ENCODE measurements around the gene PARD3B. TPM values are rescaled to one million over a fixed set of nuclear protein-coding genes. Genes with fewer than 3 reads are reported as not detected.
A peak's percentile ranks its signal among the peaks of the same experiment; 100 is the strongest.

Gene PARD3B
- total and polyA plus RNA-seq, 8 donors, result 1.8 to 42.6 (median 15.1) TPM

DNA sequence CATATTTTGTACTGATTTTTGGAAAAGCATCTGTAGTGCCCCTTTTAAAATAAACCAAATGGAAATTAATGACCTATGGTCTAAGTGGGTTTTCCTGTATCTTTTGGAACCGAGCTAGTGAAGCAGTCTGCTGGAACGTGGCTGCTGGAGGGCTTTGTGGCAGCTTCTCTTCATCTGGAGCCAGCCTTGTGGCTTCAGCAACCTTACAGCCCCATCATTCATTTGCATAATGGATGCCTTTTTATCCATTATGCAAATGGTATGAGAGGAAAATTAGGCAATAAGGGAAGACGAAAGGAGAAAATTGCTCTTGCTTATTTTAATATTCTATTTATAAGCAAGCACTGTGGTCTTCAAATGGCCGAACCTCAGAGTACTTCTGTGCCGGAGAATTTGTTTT is 421.0 kb downstream of the PARD3B start:
- TF ChIP-seq POLR2A (IDR thresholded peaks at IDR 0.05), result no peak
- no peak for TF ChIP-seq POLR2AphosphoS5 (IDR thresholded peaks at IDR 0.05)
- no peak for TF ChIP-seq EP300 (IDR thresholded peaks at IDR 0.05)
- TF ChIP-seq, protein P1, sequence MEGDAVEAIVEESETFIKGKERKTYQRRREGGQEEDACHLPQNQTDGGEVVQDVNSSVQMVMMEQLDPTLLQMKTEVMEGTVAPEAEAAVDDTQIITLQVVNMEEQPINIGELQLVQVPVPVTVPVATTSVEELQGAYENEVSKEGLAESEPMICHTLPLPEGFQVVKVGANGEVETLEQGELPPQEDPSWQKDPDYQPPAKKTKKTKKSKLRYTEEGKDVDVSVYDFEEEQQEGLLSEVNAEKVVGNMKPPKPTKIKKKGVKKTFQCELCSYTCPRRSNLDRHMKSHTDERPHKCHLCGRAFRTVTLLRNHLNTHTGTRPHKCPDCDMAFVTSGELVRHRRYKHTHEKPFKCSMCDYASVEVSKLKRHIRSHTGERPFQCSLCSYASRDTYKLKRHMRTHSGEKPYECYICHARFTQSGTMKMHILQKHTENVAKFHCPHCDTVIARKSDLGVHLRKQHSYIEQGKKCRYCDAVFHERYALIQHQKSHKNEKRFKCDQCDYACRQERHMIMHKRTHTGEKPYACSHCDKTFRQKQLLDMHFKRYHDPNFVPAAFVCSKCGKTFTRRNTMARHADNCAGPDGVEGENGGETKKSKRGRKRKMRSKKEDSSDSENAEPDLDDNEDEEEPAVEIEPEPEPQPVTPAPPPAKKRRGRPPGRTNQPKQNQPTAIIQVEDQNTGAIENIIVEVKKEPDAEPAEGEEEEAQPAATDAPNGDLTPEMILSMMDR (IDR thresholded peaks at IDR 0.05), result no peak
- no peak overlapping the region for H3K27ac ChIP-seq
- H3K36me3 ChIP-seq, result no peaks in the 10 kb centered on the region
- H3K9me3 ChIP-seq, result no peaks in the 10 kb centered on the region
- DNase-seq, result no peak
- H3K4me3 ChIP-seq, result no peak overlapping the region
- 71 to 85% (median 80%) methylated on average over 5 of the region's 5 CpGs for WGBS, 5 donors
- peaks cover 0 to 17% (median 3%) of the 10 kb centered on the region in 4 donors for H3K4me1 ChIP-seq
- H3K27me3 ChIP-seq, result no peaks in the 10 kb centered on the region
- intact Hi-C loops (cut with DNase I; ENCODE audit: low total_unique reads), result no loop called here

DNA sequence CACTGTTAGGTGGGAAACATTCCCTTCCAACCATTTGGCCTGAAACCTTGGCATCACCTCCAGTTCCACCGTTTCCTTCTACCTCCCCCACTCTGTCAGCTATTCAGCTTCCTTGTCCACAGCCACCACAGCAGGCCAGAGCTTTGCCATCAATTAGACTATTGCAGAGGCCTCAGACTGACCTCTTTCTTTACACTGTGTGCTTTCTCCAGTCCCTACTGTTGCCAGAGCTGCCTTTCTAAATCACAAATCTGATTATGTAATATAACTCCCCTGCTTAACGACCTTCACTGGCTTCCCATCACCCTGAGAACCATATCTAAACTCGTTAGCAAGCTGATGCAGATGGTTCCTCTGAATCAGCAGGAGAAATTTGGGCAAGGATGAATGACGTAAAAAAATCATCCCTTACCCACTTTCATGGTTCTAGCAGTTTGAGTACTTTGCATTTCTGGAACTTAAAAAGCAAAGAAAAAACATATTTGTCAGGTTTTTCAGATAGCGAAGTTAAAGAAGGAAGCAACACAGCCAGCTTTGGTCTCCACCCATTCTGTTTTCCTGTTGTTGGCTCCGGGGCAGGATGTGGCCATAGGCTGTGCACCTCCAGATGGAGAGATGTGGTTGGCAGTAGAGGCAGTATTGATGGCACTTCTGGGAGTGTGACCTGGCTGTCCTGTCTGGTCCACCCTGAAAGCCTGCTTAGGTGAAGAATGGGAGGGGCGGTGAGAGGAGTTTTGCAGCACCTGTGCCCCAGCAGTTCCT is 422.1 kb downstream of the PARD3B start:
- intact Hi-C loops (cut with DNase I; ENCODE audit: low total_unique reads), result no loop called here
- peak in 1 of 2 donors; percentile 45 for DNase-seq
- TF ChIP-seq POLR2AphosphoS5 (IDR thresholded peaks at IDR 0.05) (no peak), POLR2A (IDR thresholded peaks at IDR 0.05) (no peak), EP300 (IDR thresholded peaks at IDR 0.05) (no peak)
- TF ChIP-seq, protein P1 (IDR thresholded peaks at IDR 0.05), result no peak
- Histone ChIP-seq H3K9me3 (no peaks in the 10 kb centered on the region), H3K36me3 (no peaks in the 10 kb centered on the region), H3K4me3 (no peak overlapping the region), H3K27me3 (no peaks in the 10 kb centered on the region), H3K4me1 (peaks cover 0 to 21% (median 4%) of the 10 kb centered on the region in 4 donors), H3K27ac (no peak overlapping the region)
- WGBS, 5 donors, result 60 to 70% (median 64%) methylated on average over 7 of the region's 7 CpGs

DNA sequence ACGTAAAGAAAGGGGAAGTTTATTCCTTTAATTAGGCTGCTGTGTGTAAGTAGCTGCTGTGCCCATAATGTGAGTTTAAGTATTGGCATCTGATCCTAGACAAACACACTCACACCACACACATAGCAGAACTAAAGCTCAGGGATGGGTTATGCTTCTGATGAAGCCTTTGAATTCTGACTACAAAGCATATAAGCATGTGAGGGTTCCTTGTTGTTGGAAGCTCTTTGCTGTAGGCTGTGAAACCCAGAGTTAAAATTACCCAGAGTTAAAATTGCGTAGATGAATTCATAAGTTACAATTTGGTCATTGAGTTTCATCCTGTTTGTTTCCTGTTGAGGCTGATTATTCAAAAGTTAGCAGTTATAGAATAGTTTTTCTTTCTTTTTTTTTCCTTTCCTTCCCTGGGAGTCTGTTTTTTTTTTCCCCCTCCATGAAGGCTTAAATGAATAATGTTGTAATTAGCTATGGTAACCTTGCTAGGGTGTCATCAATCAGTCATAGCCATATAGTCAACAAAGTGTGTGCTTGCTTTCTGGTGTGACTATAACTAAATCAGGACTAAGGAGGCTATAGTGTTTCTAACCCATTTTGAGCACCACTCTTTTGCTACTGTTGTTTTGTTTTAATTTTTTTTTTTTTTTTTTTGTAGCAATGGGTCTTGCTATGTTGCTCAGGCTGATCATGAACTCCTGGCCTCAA is 426.1 kb downstream of the PARD3B start:
- intact Hi-C loops (cut with DNase I; ENCODE audit: low total_unique reads), result no loop called here
- TF ChIP-seq, protein P1 (IDR thresholded peaks at IDR 0.05), result no peak
- TF ChIP-seq EP300 (IDR thresholded peaks at IDR 0.05), result no peak
- TF ChIP-seq POLR2AphosphoS5 (IDR thresholded peaks at IDR 0.05), result no peak
- TF ChIP-seq POLR2A (IDR thresholded peaks at IDR 0.05), result no peak
- no peak overlapping the region for H3K4me3 ChIP-seq
- no peaks in the 10 kb centered on the region for H3K27me3 ChIP-seq
- no peak overlapping the region for H3K27ac ChIP-seq
- WGBS, 5 donors, result 64 to 77% (median 71%) methylated on average over 2 of the region's 2 CpGs
- no peaks in the 10 kb centered on the region for H3K36me3 ChIP-seq
- peak in 1 of 2 donors; percentile 12 for DNase-seq
- H3K4me1 ChIP-seq, result peaks cover 0 to 30% (median 11%) of the 10 kb centered on the region in 4 donors
- no peaks in the 10 kb centered on the region for H3K9me3 ChIP-seq

DNA sequence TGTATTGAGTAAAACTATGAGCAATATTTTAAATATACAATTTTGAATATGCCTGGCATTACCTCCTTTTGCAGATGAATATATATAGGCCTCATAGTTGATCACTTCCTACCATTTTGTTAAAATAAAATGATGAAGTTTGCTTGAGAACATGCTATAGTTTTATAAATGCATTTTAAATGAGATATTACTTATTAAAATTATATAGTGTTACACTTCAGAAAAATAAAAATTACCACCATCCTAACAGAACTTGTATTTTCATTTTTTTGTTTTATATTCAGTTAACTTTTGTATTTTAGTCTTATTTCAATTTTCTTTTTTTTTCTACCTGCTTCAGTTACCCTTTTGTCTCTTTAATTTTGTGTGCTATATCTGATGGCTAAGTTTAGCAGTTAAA is 426.9 kb downstream of the PARD3B start:
- Histone ChIP-seq H3K36me3 (no peaks in the 10 kb centered on the region), H3K4me3 (no peak overlapping the region), H3K27ac (no peak overlapping the region), H3K9me3 (no peaks in the 10 kb centered on the region), H3K4me1 (peaks cover 0 to 23% (median 10%) of the 10 kb centered on the region in 4 donors), H3K27me3 (no peaks in the 10 kb centered on the region)
- DNase-seq, result no peak
- intact Hi-C loops (cut with DNase I; ENCODE audit: low total_unique reads), result no loop called here
- TF ChIP-seq, protein P1 (IDR thresholded peaks at IDR 0.05), result no peak
- TF ChIP-seq POLR2AphosphoS5 (IDR thresholded peaks at IDR 0.05), result no peak
- TF ChIP-seq POLR2A (IDR thresholded peaks at IDR 0.05), result no peak
- no peak for TF ChIP-seq EP300 (IDR thresholded peaks at IDR 0.05)

All from stomach (tissue), 9 donors.